CD4-positive, alpha-beta T cell (primary cell): ENCODE measurements around the gene NYNRIN. TPM values are rescaled to one million over a fixed set of nuclear protein-coding genes. Genes with fewer than 3 reads are reported as not detected.
"Not testable (repeated sequence)": the region's sequence is repeated elsewhere in the genome, so short reads cannot be mapped to it uniquely, and the experiment has no call there.

Source experiments
- ATAC-seq: fragments of 200-7000 bp; cut with Tn5 transposase; one replicate; pipeline ENCODE4 v1.10.0; 2022; ENCODE audit warnings: mild to moderate bottlenecking; ENCODE audit not compliant: poor library complexity
- CTCF ChIA-PET: fragments of 350-600 bp; sonication (Branson Sonifier 250); formaldehyde crosslinking; loops from one replicate; lab custom pipeline; 2021; ENCODE audit warnings: antibody characterized with exemption, inconsistent platforms; lab: Charles Lee
- POLR2A ChIA-PET: fragments of 350-600 bp; sonication (Branson Sonifier 250); formaldehyde crosslinking; loops from one replicate; lab custom pipeline; 2021; ENCODE audit warnings: antibody characterized with exemption, inconsistent platforms; lab: Charles Lee
- DNase-seq, 14 experiments: peaks; one replicate each; pipeline ENCODE4 v3.0.0-alpha.2; 2013 to 2020; ENCODE audit warnings: mixed read lengths in 2 of 14
- H3K27ac ChIP-seq, 2 donors: one replicate each; pipeline versions ENCODE4 v1.5.1 to v1.7.0; 2013; ENCODE audit warnings: low read length in 2 of 2, low read depth in 1 of 2, mild to moderate bottlenecking in 1 of 2
- H3K27me3 ChIP-seq, 2 experiments: 1 replicate in 1 of 2; 2 replicates in 1 of 2; pipeline versions ENCODE4 v1.6.1 to v1.7.0; 2013; ENCODE audit warnings: low read length in 2 of 2, control low read depth in 1 of 2, mild to moderate bottlenecking in 1 of 2, moderate library complexity in 1 of 2; ENCODE audit not compliant: insufficient read depth in 2 of 2, control insufficient read depth in 1 of 2
- H3K36me3 ChIP-seq: one replicate; pipeline ENCODE4 v1.6.1; 2013; ENCODE audit warnings: low read length, control low read depth; ENCODE audit not compliant: insufficient read depth
- H3K4me1 ChIP-seq: one replicate; pipeline ENCODE4 v1.6.1; 2013; ENCODE audit warnings: low read length, control low read depth; ENCODE audit not compliant: insufficient read depth
- H3K4me3 ChIP-seq: one replicate; pipeline ENCODE4 v1.5.1; 2013; ENCODE audit warnings: mild to moderate bottlenecking, low read length, moderate library complexity
- H3K9me3 ChIP-seq, 2 experiments: 1 replicate in 1 of 2; 2 replicates in 1 of 2; pipeline versions ENCODE4 v1.6.1 to v1.7.0; 2013; ENCODE audit warnings: low read length in 2 of 2, mild to moderate bottlenecking in 2 of 2, control low read depth in 1 of 2, moderate library complexity in 1 of 2; ENCODE audit not compliant: control insufficient read depth in 1 of 2, insufficient read depth in 1 of 2
- H3K27ac Mint-ChIP-seq: one replicate; pipeline ENCODE4 v1.8.0; 2020; ENCODE audit warnings: mixed read lengths
- H3K27me3 Mint-ChIP-seq: one replicate; pipeline ENCODE4 v1.8.0; 2021; ENCODE audit warnings: mixed read lengths
- H3K36me3 Mint-ChIP-seq: one replicate; pipeline ENCODE4 v1.8.0; 2021; ENCODE audit warnings: low read depth, mixed read lengths
- H3K4me1 Mint-ChIP-seq: one replicate; pipeline ENCODE4 v1.8.0; 2021; ENCODE audit warnings: low read depth, mixed read lengths
- H3K4me3 Mint-ChIP-seq: one replicate; pipeline ENCODE4 v1.8.0; 2020; ENCODE audit warnings: mild to moderate bottlenecking, mixed read lengths
- H3K9me3 Mint-ChIP-seq: one replicate; pipeline ENCODE4 v1.8.0; 2020; ENCODE audit warnings: mixed read lengths
- intact Hi-C, 2 experiments: fragments of 100-400 bp; cut with DNase I in 1 of 2; cut with micrococcal nuclease in 1 of 2; formaldehyde crosslinking; loops; one replicate each; pipeline versions ENCODE4 v1.15.1 to v1.9.0; 2023 to 2025; cut with DNase I, micrococcal nuclease
- total RNA-seq, 174 experiments: library from RNA in 2 of 174; stranded (reverse) in 2 of 174; gene quantifications; one replicate each; pipeline ENCODE4 v1.2.3 and lab custom pipeline; 2021 to 2026
- TF ChIP-seq, protein P1 (sequence below): fragments of 200-600 bp; IDR thresholded peaks from one replicate; pipeline ENCODE4 v1.8.0; 2022; ENCODE audit warnings: antibody characterized with exemption, mild to moderate bottlenecking

NYNRIN gene
- total RNA-seq, 2 experiments from 2014 or later, result 0.08 to 0.25 TPM

DNA sequence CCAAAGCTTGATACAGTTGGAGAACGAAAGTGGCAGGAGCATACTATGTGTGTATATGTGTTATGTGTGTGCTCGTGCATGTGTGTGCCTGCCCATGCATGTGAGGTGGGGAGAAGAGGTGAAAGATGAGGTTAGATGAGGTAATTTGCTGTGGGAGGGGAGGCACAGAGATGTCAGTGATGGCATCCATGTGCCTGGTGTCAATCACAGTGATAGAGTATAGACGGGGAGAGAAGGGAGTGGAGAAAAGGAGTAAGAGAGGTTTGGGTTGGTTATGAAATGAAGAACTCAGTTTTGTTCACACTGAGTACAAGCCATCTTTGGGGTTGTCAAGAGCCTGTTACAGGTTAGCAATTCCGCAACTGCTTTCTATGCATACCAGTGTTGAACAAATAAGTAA, 14.6 kb upstream of the NYNRIN start:
- H3K9me3 ChIP-seq, result no peaks in the 10 kb centered on the region
- Mint-ChIP-seq H3K9me3 (no peaks in the 10 kb centered on the region), H3K27me3 (peaks cover 20% of the 10 kb centered on the region), H3K36me3 (no peaks in the 10 kb centered on the region), H3K4me3 (no peak overlapping the region), H3K4me1 (no peaks in the 10 kb centered on the region), H3K27ac (no peak overlapping the region)
- H3K4me3 ChIP-seq, result no peak overlapping the region
- no peak for ATAC-seq
- intact Hi-C loops, result loop anchor here in 1 of 2 experiments (5.0 kb wide), 1 partner anchor 33 kb away; no protein-coding TSS in a partner anchor
- no peaks in the 10 kb centered on the region for H3K27me3 ChIP-seq
- CTCF ChIA-PET, result no interaction called here
- POLR2A ChIA-PET, result no interaction called here
- H3K36me3 ChIP-seq, result no peaks in the 10 kb centered on the region
- H3K27ac ChIP-seq, result no peak overlapping the region
- TF ChIP-seq, protein P1, sequence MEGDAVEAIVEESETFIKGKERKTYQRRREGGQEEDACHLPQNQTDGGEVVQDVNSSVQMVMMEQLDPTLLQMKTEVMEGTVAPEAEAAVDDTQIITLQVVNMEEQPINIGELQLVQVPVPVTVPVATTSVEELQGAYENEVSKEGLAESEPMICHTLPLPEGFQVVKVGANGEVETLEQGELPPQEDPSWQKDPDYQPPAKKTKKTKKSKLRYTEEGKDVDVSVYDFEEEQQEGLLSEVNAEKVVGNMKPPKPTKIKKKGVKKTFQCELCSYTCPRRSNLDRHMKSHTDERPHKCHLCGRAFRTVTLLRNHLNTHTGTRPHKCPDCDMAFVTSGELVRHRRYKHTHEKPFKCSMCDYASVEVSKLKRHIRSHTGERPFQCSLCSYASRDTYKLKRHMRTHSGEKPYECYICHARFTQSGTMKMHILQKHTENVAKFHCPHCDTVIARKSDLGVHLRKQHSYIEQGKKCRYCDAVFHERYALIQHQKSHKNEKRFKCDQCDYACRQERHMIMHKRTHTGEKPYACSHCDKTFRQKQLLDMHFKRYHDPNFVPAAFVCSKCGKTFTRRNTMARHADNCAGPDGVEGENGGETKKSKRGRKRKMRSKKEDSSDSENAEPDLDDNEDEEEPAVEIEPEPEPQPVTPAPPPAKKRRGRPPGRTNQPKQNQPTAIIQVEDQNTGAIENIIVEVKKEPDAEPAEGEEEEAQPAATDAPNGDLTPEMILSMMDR, result no peak
- no peaks in the 10 kb centered on the region for H3K4me1 ChIP-seq
- DNase-seq, result no peak

DNA sequence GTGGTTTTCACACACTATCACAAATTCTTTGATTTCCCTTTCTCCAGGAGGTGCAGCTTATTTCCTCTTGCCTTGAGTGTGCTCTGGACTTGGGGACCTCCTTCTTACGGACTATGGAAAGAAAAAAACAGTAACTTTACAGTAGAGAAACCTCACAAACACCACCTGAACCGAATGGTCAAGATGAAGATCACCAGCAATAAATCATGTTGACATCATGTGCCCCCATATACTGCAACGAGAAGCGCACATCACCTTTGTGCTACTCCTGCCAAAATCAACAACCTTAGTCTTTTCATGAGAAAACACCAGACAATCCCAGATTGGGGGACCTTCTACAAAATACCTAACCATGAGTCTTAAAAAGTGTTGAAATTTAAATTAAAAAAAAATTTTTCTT, 13.3 kb upstream of the NYNRIN start:
- CTCF ChIA-PET, result no interaction called here
- peaks cover 0 to under 1% of the 10 kb centered on the region in 2 experiments for H3K27me3 ChIP-seq
- peaks cover 23% of the 10 kb centered on the region for H3K27me3 Mint-ChIP-seq
- H3K36me3 ChIP-seq, result no peaks in the 10 kb centered on the region
- H3K4me3 Mint-ChIP-seq, result no peak overlapping the region
- no peaks in the 10 kb centered on the region for H3K9me3 ChIP-seq
- H3K4me1 Mint-ChIP-seq, result no peaks in the 10 kb centered on the region
- H3K4me3 ChIP-seq, result no peak overlapping the region
- intact Hi-C loops, result no loop called here
- H3K27ac Mint-ChIP-seq, result no peak overlapping the region
- ATAC-seq (no peak), DNase-seq (no peak)
- H3K9me3 Mint-ChIP-seq, result no peaks in the 10 kb centered on the region
- no peaks in the 10 kb centered on the region for H3K4me1 ChIP-seq
- no peak overlapping the region for H3K27ac ChIP-seq
- H3K36me3 Mint-ChIP-seq, result no peaks in the 10 kb centered on the region
- POLR2A ChIA-PET, result no interaction called here
- TF ChIP-seq, protein P1, result no peak

- ATAC-seq (no peak), DNase-seq (no peak)
- ChIA-PET CTCF (no interaction called here), POLR2A (no interaction called here)
- no peaks in the 10 kb centered on the region for H3K4me1 Mint-ChIP-seq
- intact Hi-C loops, result no loop called here
- Histone ChIP-seq H3K27me3 (peaks cover 0 to 10% of the 10 kb centered on the region in 2 experiments), H3K9me3 (no peaks in the 10 kb centered on the region), H3K4me1 (no peaks in the 10 kb centered on the region), H3K27ac (no peak overlapping the region), H3K36me3 (no peaks in the 10 kb centered on the region), H3K4me3 (no peak overlapping the region)
- no peaks in the 10 kb centered on the region for H3K36me3 Mint-ChIP-seq
- H3K4me3 Mint-ChIP-seq, result no peak overlapping the region
- no peaks in the 10 kb centered on the region for H3K9me3 Mint-ChIP-seq
- TF ChIP-seq, protein P1, result no peak
- no peak overlapping the region for H3K27ac Mint-ChIP-seq
- peaks cover 28% of the 10 kb centered on the region for H3K27me3 Mint-ChIP-seq
These were observed 11.8 kb upstream of the NYNRIN start for GRCh38 chr14:24387009-24387345.

- H3K9me3 Mint-ChIP-seq, DNase-seq, ATAC-seq, H3K27ac ChIP-seq, H3K36me3 ChIP-seq, H3K4me3 ChIP-seq, H3K4me3 Mint-ChIP-seq, H3K4me1 ChIP-seq, CTCF ChIA-PET, H3K4me1 Mint-ChIP-seq, H3K27ac Mint-ChIP-seq, intact Hi-C loops, H3K36me3 Mint-ChIP-seq, POLR2A ChIA-PET, H3K27me3 ChIP-seq, H3K9me3 ChIP-seq: not testable (repeated sequence)
- H3K27me3 Mint-ChIP-seq, result peaks cover 32% of the 10 kb centered on the region
These were observed 11.2 kb upstream of the NYNRIN start for GRCh38 chr14:24387579-24387978.
